ENCODE measurements around the gene FOLR1.
"Not testable (repeated sequence)": the region's sequence is repeated elsewhere in the genome, so short reads cannot be mapped to it uniquely, and the experiment has no call there.

Gene FOLR1

GRCh38 chr11:72191961-72192381, at the start of gene FOLR1:
TSS of gene FOLR1 (plus strand) at chr11:72192140. CDS start at chr11:72192174, 34 bp downstream.
- DNase-seq (ENCODE audit: extremely low spot score, insufficient read length, low read depth) = no peak
- no peak for FAIRE-seq

GRCh38 chr11:72142543-72142942, 49.4 kb upstream of the FOLR1 start:
- not testable (repeated sequence) for FAIRE-seq

GRCh38 chr11:72144807-72145565, 47.0 kb upstream of the FOLR1 start:
- FAIRE-seq (no peak), DNase-seq (ENCODE audit: extremely low spot score, insufficient read length, low read depth) (no peak)

More at GRCh38 chr11:72142543-72142942, 49.4 kb upstream of the FOLR1 start:
- DNase-seq (ENCODE audit: extremely low spot score, insufficient read length, low read depth) = not testable (repeated sequence)

DNA sequence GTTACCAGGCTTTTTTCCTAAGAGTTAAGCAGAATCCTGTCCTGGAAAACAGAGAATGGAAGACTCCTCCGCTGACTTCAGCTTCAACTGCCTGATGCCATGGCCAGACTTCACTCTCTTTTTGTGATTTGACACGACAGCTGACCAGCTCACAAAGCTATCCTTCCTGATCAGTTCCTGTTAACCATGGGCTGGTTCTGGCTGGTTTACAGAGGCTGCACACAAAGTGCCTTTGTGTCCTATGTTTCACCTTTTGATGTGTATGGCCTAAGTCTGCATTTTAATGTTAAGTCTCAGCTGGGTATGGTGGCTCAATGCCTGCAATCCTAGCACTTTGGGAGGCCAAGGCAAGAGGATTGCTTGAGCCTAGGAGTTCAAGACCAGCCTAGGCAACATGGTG, 45.3 kb upstream of the FOLR1 start:
- DNase-seq (ENCODE audit: extremely low spot score, insufficient read length, low read depth) (no peak), FAIRE-seq (no peak)

DNA sequence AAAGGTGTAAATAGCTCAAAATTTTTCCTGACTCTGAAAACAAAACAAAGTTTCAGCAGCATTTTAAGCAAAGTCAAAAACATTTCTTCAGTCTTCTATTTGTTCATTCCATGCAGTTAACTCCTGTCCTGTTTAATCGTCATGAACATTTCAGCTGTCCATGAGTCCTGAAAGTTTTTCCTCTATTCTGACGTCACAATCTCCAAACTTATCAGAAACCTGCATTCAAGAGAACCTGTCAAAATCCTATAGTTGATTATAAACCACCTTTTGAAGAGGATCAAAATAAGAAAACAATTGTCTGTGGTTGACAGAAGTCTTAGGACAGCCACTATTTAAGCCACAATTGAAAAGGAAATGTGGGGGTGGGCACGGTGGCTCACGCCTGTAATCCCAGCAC, 41.1 kb upstream of the FOLR1 start:
- no peak for FAIRE-seq

DNA sequence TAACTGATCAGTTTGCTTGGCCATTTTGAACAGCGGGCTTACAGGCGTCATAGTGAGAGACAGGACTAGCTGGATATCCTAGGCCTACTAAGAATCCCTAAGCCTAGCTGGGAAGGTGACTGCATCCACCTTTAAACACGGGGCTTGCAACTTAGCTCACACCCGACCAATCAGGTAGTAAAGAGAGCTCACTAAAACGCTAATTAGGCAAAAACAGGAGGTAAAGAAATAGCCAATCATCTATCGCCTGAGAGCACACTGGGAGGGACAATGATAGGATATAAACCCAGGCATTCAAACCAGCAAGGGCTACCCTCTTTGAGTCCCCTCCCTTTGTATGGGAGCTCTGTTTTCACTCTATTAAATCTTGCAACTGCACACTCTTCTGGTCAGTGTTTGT, 38.1 kb upstream of the FOLR1 start:
- not testable (repeated sequence) for DNase-seq (ENCODE audit: extremely low spot score, insufficient read length, low read depth); FAIRE-seq

More for the DNA sequence above, 41.1 kb upstream of the FOLR1 start:
- DNase-seq (ENCODE audit: extremely low spot score, insufficient read length, low read depth) = no peak

DNA sequence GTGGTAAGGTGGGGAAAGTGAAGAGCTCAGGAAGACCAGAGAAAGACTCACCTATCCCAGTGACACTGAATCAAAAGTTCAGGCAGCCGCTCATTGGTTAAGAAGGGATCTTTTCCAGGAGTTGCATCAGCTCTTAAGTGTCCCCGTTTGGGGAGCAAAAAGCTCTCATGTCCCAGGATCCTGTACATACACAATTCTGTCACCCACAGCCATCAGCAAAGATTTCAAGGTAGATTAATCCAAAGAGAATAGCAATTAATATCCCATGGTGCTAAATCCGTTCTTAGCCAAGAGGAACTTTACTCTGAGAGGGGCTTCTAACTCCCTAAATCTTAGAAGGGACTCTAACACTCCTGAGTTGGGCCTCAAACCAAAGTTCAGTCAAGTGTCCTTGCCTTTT, 37.1 kb upstream of the FOLR1 start:
- DNase-seq (ENCODE audit: extremely low spot score, insufficient read length, low read depth) (no peak), FAIRE-seq (no peak)

DNA sequence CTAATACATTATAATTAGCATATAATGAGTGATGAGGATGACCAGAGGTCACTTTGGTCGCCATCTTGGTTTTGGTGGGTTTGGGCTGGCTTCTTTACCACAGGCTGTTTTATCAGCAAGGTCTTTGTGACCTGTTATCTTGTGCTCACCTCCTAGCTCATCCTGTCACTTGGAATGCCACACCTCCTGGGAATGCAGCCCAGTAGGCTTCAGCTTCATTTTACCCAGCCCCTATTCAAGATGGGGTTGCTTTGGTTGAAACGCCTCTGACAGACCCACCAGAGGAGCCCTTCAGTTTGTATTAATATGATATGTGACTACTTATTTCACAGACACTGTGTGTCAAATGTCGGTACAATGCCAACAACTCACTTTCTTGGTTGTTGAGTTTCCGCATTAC, 36.2 kb upstream of the FOLR1 start:
- FAIRE-seq (no peak), DNase-seq (ENCODE audit: extremely low spot score, insufficient read length, low read depth) (no peak)

GRCh38 chr11:72157131-72157530, 34.8 kb upstream of the FOLR1 start:
- no peak for FAIRE-seq
- DNase-seq (ENCODE audit: extremely low spot score, insufficient read length, low read depth) = no peak

DNA sequence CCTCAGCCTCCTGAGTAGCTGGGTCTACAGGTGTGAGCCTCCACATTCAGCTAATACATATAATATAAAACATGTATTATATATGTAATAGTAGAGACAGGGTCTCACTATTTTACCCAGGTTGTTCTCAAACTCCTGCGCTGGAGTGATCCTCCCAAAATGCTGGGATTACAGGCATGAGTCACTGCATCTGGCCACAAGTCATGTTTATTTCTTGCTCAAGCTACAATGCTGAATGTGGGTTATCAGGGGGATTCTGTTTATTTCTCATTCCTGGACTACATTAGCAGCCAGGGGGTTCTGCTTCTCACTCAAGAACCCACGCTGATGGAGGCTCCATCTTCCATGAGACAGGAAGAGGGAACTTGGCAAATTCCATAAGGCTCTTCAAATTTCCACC, 31.6 kb upstream of the FOLR1 start:
- DNase-seq (ENCODE audit: extremely low spot score, insufficient read length, low read depth) = no peak
- FAIRE-seq = no peak

DNA sequence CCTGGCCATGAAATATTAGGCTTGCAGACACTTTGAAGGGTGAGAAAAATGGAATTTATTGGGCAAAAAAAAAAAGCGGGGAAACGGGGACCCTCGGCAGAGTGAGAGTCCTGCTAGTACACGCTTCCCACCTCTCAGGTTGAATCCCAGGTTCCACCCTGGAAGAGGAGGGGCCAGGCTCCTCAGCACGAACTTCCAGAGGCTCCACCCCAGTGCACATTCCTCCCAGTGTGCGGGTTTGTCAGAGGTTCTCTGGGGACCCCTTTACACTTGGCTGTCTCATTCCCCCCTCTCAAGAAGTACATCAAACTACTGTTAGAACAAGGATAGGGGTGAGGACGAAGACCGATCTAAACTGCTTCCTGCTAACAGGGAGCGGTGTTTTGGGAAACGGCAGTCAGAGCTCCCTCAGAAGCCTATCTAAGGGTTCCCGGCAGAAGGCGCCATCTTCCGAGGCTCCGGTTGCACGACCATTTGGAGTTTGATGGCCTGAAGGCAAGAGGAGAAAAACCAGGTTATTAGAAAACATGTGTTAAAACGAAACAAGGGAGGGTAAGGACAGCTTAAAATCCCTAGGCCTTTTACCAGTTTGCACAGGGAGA, 28.9 kb upstream of the FOLR1 start:
- no peak for DNase-seq (ENCODE audit: extremely low spot score, insufficient read length, low read depth)
- no peak for FAIRE-seq

GRCh38 chr11:72164187-72164586, 27.8 kb upstream of the FOLR1 start:
- DNase-seq (ENCODE audit: extremely low spot score, insufficient read length, low read depth); FAIRE-seq: not testable (repeated sequence)

DNA sequence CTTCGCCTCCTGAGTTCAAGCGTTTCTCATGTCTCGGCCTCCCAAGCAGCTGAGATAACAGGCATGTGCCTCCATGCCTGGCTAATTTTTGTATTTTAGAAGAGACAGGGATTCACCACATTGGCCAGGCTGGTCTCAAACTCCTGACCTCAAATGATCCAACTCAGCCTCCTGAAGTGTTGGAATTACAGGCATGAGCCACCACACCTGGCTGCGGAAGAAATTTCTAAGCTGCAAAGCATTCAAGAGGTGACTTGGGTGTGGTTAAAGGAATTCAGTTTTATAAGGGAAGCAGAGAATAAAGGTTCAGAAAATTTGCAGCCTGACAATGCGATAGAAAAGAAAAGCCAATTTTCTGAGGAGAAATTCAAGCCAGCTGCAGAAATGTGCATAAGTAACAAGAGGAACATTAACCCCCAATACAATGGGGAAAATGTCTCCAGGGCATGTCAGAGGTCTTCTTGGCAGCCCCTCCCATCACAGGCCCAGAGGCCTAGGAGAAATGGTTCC, 22.8 kb upstream of the FOLR1 start:
- not testable (repeated sequence) for DNase-seq (ENCODE audit: extremely low spot score, insufficient read length, low read depth); FAIRE-seq

DNA sequence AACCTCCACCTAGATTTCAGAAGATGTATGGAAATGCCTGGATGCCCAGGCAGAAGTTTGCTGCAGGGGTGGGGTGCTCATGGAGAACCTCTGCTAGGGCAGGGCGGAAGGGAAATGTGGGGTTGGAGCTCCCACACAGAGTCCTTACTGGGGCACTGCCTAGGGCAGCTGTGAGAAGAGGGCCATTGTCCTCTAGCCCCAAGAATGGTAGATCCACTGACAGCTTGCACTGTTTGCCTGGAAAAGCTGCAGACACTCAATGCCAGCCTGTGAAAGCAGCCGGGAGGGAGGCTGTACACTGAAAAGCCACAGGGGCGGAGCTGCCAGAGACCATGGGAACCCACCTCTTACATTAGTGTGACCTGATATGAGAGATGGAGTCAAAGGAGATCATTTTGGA, 22.2 kb upstream of the FOLR1 start:
- not testable (repeated sequence) for DNase-seq (ENCODE audit: extremely low spot score, insufficient read length, low read depth); FAIRE-seq

DNA sequence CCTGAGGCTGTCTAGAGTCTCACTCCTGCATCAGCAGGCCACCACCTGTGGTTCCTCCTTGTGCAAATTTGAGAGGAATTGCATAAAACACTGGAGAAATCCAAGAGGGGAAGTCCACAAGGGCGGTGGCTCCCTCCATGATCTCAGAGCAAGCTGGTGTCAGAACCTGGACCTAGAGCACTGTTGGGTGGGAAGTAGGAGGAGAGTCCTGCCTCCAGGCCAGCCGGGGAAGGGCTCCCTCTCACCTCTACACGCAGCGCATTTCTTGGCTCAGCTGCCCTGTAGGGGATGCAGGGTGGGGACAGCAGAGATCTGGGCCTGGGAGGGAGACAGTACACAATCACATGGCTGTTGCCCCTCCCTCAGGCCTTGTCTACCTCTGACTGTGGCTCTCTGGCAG, 19.9 kb upstream of the FOLR1 start:
- DNase-seq (ENCODE audit: extremely low spot score, insufficient read length, low read depth); FAIRE-seq: not testable (repeated sequence)

DNA sequence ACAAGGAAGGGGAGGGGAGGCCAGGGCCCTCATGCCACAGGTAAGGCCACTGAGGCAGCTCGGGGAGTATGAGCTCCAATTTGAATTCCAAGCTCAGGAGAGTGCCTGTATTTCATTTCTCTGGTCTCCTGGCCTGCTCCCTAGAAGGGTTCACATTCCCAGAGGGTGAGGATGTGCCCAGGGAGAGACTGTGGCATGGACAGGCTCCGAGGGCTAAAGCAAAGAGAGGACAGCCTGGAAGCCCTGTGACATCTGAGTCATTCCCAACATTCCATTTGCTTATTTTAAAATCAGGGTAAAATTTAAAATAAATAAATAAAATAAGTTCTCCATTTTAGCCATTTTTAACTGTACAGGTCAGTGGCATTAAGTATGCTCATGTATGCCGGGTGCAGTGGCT, 18.6 kb upstream of the FOLR1 start:
- DNase-seq (ENCODE audit: extremely low spot score, insufficient read length, low read depth) = no peak
- FAIRE-seq = no peak

- DNase-seq (ENCODE audit: extremely low spot score, insufficient read length, low read depth) (no peak), FAIRE-seq (no peak)
Observed at GRCh38 chr11:72174302-72175070, 17.5 kb upstream of the FOLR1 start.

- DNase-seq (ENCODE audit: extremely low spot score, insufficient read length, low read depth) (no peak), FAIRE-seq (no peak)
Observed at GRCh38 chr11:72177656-72178055, 14.3 kb upstream of the FOLR1 start.

DNA sequence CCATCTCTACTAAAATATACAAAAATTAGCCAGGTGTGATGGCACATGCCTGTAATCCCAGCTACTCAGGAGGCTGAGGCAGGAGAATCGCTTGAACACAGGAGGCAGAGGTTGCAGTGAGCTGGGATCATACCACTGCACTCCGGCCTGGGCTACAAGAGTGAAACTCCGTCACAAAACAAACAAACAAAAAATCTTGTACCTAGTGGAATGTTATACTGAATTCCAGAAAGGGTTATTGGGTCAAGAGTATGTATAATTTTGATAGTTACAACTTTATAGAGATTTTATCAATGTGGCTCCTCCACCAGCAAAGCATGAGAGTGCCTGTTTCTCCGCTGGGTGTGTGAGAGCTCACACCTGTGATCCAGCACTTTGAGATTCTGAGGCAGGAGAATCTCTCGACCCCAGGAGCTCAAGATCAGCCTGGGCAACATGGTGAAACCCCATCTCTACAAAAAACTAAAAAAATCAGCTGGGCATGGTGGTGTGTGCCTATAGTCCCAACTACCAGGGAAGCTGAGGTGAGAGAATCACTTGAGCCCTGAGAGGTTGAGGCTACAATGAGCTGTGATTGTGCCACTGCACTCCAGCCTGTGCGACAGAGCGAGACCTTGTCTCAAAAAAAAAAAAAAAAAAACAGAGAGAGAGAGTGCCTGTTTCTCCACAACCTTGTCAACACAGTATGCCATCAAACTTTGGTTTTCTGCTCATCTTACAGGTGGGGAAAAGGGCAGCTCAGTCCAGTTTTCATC, 12.7 kb upstream of the FOLR1 start:
- DNase-seq (ENCODE audit: extremely low spot score, insufficient read length, low read depth) (no peak), FAIRE-seq (no peak)

Data from GM18507 (cell line).